Neural cell (in vitro differentiated cells): Measurements from ENCODE around the gene COA5.

ENCODE experiments used
- CTCF ChIP-seq: fragments of 450-650 bp; IDR thresholded peaks from 2 replicates; pipeline ENCODE4 v1.5.1; 2014; ENCODE audit warnings: antibody characterized with exemption, mild to moderate bottlenecking, moderate library complexity; ENCODE audit not compliant: poor library complexity, severe bottlenecking
- EP300 ChIP-seq: fragments of 450-650 bp; conservative IDR thresholded peaks from 2 replicates; pipeline ENCODE4 v1.6.1; 2014; ENCODE audit warnings: antibody characterized with exemption, mild to moderate bottlenecking, moderate library complexity; ENCODE audit not compliant: poor library complexity, severe bottlenecking
- EZH2 ChIP-seq: fragments of 200-600, 300-800 bp; shearing (Covaris generic), sonication (generic); IDR thresholded peaks from 2 replicates; pipeline ENCODE4 v1.6.1; 2014; ENCODE audit warnings: antibody characterized with exemption, low read length, borderline replicate concordance, mild to moderate bottlenecking; ENCODE audit not compliant: insufficient read depth, poor library complexity, severe bottlenecking
- POLR2AphosphoS5 ChIP-seq: IDR thresholded peaks from 2 replicates; pipeline ENCODE4 v1.6.1; 2012
- TAF1 ChIP-seq: IDR thresholded peaks from 2 replicates; pipeline ENCODE4 v1.6.1; 2012; ENCODE audit warnings: low read depth

- TF ChIP-seq EP300 = no peak
- no peak for TF ChIP-seq TAF1
- TF ChIP-seq EZH2 = no peak
- no peak for TF ChIP-seq CTCF
- TF ChIP-seq POLR2AphosphoS5 = no peak
Observed at GRCh38 chr2:98577313-98577712, 31.0 kb downstream of the COA5 start.
